Aorta (tissue), 4 donors: ENCODE results near the gene MED22. TPM values are rescaled to one million over a fixed set of nuclear protein-coding genes. Genes with fewer than 3 reads are reported as not detected.

Experiments used
- polyA plus RNA-seq, 2 donors: library from polyadenylated mRNA; stranded (reverse); fragments of 200-250 nt; gene quantifications; one replicate each; pipeline ENCODE4 v1.2.3, GENCODE V29; 2013
- total RNA-seq, 2 donors: library from RNA; stranded (reverse); fragmentation: NEBNext Ultra II Directional; extraction: Animal tissue kit (Norgen Biotek cat#: 25700); gene quantifications; one replicate each; pipeline ENCODE4 v1.2.1, GENCODE V29; 2021
- donor health status: healthy with polysubstance abuse.
- donor health status: Bipolar disorder and iron deficiency.
- donor health status: DM: no; HTN: no; CAD: no.
- donor health status: DM: yes; HTN: yes; CAD: no.

The MED22 gene
- total and polyA plus RNA-seq, 4 donors: 10.8 to 37.0 (median 24.4) TPM

Other genes starting within 250 kb of the MED22 start
- 10 to 100 TPM; 32.7 to 61.2 TPM for gene RALGDS, start 226.9 kb downstream of the MED22 start, total RNA-seq
- gene RALGDS, start 226.9 kb downstream of the MED22 start, polyA plus RNA-seq: 10 to 100 TPM; 19.4 to 20.0 TPM
- gene GBGT1, start 184.2 kb downstream of the MED22 start, total RNA-seq: 10 to 100 TPM; 12.9 to 28.9 TPM
- 1 to 10 TPM; 2.8 to 5.5 TPM for gene GBGT1, start 184.2 kb downstream of the MED22 start, polyA plus RNA-seq
- gene OBP2B, start 138.9 kb downstream of the MED22 start, total RNA-seq: not detected
- not detected for gene OBP2B, start 138.9 kb downstream of the MED22 start, polyA plus RNA-seq
- gene ABO, start 72.9 kb downstream of the MED22 start, total RNA-seq: 1 to 10 TPM; 1.4 to 3.3 TPM
- 1 to 10 TPM in 1 of 2 donors, under 1 TPM in 1; 0.43 to 1.8 TPM for gene ABO, start 72.9 kb downstream of the MED22 start, polyA plus RNA-seq
- gene SURF6, start 11.9 kb downstream of the MED22 start, total RNA-seq: 10 to 100 TPM; 13.3 to 16.3 TPM
- 10 to 100 TPM; 15.7 to 23.6 TPM for gene SURF6, start 11.9 kb downstream of the MED22 start, polyA plus RNA-seq
- 1,000 to 10,000 TPM; 1,304 to 1,328 TPM for gene RPL7A, start 87 bp upstream of the MED22 start, total RNA-seq
- gene RPL7A, start 87 bp upstream of the MED22 start, polyA plus RNA-seq: 1,000 to 10,000 TPM; 2,763 to 3,584 TPM
- gene SURF1, start 8.4 kb upstream of the MED22 start, total RNA-seq: 10 to 100 TPM; 29.2 to 41.2 TPM
- 10 to 100 TPM; 79.5 to 85.4 TPM for gene SURF1, start 8.4 kb upstream of the MED22 start, polyA plus RNA-seq
- 1 to 10 TPM; 9.2 to 9.9 TPM for gene SURF2, start 8.4 kb upstream of the MED22 start, total RNA-seq
- 10 to 100 TPM; 26.6 to 29.2 TPM for gene SURF2, start 8.4 kb upstream of the MED22 start, polyA plus RNA-seq
- 100 to 1,000 TPM; 114 to 123 TPM for gene SURF4, start 27.9 kb upstream of the MED22 start, total RNA-seq
- gene SURF4, start 27.9 kb upstream of the MED22 start, polyA plus RNA-seq: 10 to 100 TPM; 42.3 to 71.2 TPM
- gene STKLD1, start 28.2 kb upstream of the MED22 start, total RNA-seq: 1 to 10 TPM in 1 of 2 donors, not detected in 1; 1.4 TPM
- 1 to 10 TPM in 1 of 2 donors, not detected in 1; 3.5 TPM for gene STKLD1, start 28.2 kb upstream of the MED22 start, polyA plus RNA-seq
- 10 to 100 TPM; 10.8 to 19.1 TPM for gene REXO4, start 69.9 kb upstream of the MED22 start, total RNA-seq
- gene REXO4, start 69.9 kb upstream of the MED22 start, polyA plus RNA-seq: 10 to 100 TPM; 13.5 to 15.0 TPM
- gene ADAMTS13, start 74.2 kb upstream of the MED22 start, total RNA-seq: 1 to 10 TPM; 1.3 to 3.6 TPM
- gene ADAMTS13, start 74.2 kb upstream of the MED22 start, polyA plus RNA-seq: 10 to 100 TPM in 1 of 2 donors, 1 to 10 TPM in 1; 2.0 to 11.9 TPM
- gene CACFD1, start 111.8 kb upstream of the MED22 start, total RNA-seq: 10 to 100 TPM; 11.5 to 15.9 TPM
- 10 to 100 TPM in 1 of 2 donors, 1 to 10 TPM in 1; 8.1 to 14.5 TPM for gene CACFD1, start 111.8 kb upstream of the MED22 start, polyA plus RNA-seq
- gene SLC2A6, start 131.0 kb upstream of the MED22 start, total RNA-seq: 1 to 10 TPM; 3.3 to 5.8 TPM
- 1 to 10 TPM; 1.5 to 2.6 TPM for gene SLC2A6, start 131.0 kb upstream of the MED22 start, polyA plus RNA-seq
- gene MYMK, start 176.8 kb upstream of the MED22 start, total RNA-seq: not detected
- not detected for gene MYMK, start 176.8 kb upstream of the MED22 start, polyA plus RNA-seq
- 10 to 100 TPM in 1 of 2 donors, 1 to 10 TPM in 1; 1.9 to 20.9 TPM for gene ADAMTSL2, start 186.6 kb upstream of the MED22 start, total RNA-seq
- gene ADAMTSL2, start 186.6 kb upstream of the MED22 start, polyA plus RNA-seq: under 1 TPM in 1 of 2 donors, not detected in 1; 0.38 TPM